Activated T-helper 9 cell treated with anti-CD3 and anti-CD28 coated beads, Interleukin-2, amount 50 U/mL, for 16 hours (primary cell): Measurements from ENCODE around the gene S1PR3.

ENCODE experiments used
- DNase-seq: peaks from one replicate; pipeline ENCODE4 v3.0.0-alpha.2; 2020; ENCODE audit warnings: low read depth

The S1PR3 gene

GRCh38 chr9:89038382-89039103, 47.3 kb downstream of the S1PR3 start:
- no peak for DNase-seq

GRCh38 chr9:89039104-89039465, 47.8 kb downstream of the S1PR3 start:
- no peak for DNase-seq

- DNase-seq, result no peak
Measured at GRCh38 chr9:89039664-89040063, 48.4 kb downstream of the S1PR3 start.

DNA sequence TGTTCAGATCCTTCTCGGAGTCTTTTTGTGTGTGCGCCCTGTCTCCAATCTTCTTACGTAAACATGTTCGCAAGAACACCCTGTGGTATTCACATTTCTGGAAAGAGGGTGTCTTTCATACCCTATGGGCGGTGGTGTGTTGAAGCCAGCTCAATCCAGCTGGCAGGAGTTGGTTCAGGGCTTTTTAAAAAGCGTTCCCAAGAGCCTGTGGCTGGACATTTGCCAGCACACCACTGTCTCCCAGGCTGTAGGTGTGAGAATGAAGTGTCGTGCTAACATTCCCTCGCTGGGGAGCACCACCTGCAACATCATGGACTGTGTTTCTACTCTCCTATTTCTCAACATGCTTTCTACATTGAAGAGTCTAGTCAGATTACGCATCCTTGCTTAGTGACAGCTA, 51.7 kb downstream of the S1PR3 start:
- no peak for DNase-seq

DNA sequence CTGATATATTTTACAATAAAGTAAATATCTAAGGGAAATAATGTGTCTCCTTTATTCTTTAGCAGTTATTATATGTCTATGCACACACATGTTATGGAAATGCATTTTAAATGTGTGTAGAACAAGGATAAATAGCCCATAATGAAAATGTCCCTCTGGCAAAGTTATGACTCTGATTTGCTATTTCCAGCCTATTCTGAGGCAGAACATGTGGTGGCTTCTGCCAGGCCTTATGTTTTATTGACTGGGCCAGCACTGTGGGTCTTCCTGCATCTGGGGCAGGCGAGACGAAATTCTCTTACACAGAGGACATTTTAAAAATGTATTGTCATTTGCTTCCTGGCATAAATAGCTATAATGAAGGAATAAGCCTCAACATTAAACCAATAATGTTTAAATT, 52.8 kb downstream of the S1PR3 start:
- no peak for DNase-seq

GRCh38 chr9:89044881-89045280, 53.6 kb downstream of the S1PR3 start:
- no peak for DNase-seq

- no peak for DNase-seq
Measured at GRCh38 chr9:89046832-89047231, 55.6 kb downstream of the S1PR3 start.

DNA sequence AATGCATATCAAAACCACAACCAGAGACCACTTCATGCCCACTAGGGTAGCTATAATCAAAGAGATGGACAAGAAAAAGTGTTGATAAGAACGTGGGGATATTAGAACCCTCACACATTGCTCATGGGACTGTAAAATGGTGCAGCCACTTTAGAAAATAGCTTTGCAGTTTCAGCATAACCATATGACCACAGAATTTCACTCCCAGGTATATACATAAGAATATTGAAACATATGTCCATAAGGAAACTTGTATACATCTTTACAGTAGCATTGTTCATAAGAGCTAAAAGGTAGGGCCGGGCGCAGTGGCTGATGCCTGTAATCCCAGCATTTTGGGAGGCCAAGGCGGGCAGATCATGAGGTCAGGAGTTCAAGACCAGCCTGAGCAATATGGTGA, 56.4 kb downstream of the S1PR3 start:
- DNase-seq, result no peak

- DNase-seq, result no peak
Measured at GRCh38 chr9:89048616-89049015, 57.3 kb downstream of the S1PR3 start.

GRCh38 chr9:89049646-89050045, 58.4 kb downstream of the S1PR3 start:
- DNase-seq, result no peak

GRCh38 chr9:89051421-89052025, 60.3 kb downstream of the S1PR3 start:
- DNase-seq, result no peak

DNA sequence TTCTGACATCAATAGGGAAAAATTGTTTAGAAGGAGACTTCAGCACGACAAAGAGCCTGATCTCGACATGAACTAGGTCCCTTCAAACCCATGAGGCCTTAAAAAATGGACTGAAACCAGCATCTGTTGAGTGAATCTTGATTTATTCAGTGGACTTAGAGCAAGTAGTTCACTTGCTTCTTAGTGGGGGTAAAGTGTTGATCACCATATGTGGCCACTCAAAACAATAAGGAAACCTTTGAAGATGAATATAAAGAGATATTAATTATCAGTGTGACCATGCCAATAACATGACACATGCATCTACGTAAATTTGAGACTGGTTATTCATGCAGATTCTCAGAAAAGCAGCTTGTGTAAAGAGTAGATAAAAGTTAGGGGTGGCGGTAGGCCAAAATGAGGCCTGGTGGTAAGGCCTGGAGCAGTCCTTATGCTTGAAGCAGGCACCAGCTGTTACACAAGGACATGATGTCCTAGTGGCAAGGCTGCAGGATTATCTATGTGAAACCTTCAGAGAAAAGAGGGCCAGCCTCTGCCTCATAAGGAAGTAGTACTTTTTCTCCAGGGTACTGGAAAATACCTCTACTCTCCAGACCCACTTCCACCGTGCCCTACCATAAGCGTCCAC, 61.3 kb downstream of the S1PR3 start:
- no peak for DNase-seq

DNA sequence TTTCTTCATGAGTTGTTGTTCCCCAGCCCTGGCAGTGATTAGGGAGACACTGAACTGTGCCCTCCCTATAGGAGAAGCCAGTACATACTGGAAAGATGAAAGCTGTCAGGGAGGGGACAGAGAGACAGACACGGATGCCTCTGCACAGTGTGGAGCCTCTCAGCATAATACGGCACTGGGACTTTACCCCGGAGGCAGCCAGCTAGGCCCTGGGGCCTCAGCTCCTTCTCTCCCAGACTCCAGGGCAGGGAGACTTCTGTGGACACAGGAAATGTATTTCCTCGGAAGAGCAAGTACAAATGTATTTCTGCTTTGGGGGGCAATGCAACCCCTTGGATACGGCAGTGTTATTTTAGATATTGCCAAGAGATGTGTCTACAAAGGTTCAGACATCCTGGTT, 62.0 kb downstream of the S1PR3 start:
- DNase-seq, result no peak
